HG03575 (cell line): ENCODE measurements around the gene SKI.

Experiments
- ATAC-seq: cut with Tn5 transposase; IDR thresholded peaks from one replicate; pipeline ENCODE4 v1.9.1; 2021; ENCODE audit not compliant: unreplicated experiment, insufficient number of reproducible peaks, low FRiP score; ENCODE audit errors: extremely low read depth

The SKI gene

DNA sequence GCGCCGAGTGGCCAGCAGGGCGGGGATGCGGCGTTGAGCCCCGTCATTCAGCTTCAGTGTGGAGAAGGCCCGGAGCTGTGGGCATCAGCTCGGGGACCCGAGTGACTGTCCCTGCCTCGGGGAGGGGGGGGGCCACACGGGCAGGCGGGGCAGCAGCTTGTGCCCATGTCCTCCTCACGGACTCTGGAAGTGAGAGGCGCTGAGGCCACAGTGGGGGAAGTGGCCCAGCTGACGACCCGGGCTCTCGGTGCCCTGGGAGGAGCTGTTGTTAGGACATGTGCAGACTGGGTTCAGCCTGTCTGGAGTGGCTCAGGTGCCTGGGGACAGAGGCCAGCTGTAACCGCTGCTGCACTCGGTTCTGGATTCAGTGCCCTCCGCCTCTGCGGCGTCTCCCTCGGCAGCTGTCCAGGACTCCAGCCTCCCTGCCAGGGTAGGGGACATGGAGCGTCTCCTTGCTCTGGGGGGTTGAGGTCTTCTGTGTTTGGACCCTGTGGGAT lies 71.1 kb downstream of the SKI start:
- no peak for ATAC-seq

DNA sequence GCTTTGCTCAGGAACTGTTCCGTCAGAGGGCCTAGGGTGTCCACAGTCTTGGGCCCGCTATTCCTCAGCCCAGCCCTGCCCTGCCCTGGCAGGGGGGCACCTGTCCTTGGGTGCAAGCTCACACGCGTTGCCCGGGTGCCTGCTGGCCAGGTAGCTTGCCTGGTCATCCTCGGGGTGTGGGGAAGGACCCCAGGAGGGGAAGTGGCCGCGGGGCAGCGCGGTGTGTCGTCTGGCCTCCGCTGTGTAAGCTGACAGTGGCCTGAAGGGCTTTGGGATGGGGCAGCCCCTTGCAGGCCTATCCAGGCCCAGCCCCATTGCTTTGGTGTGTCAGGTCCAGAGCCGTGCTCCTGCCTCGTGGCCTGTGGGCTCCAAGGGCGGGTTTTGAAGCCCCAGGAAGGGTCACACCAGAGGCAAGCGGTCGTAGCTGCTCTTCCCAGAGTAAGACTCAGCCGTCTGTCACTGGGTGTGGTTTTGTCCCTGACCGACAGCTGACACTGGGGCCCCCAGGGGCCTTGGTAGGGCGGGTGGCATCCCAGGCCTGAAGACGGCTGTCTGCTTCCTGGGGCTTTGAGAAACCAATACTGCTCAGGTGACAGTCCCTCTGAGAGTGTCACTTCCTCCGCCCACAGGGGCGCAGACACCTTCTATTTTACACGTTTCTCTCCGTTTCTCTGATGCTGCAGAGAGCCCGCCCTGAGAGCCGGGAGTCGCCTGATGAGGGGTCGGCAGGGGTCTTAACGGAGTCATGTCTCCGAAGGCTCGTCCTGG lies 72.1 kb downstream of the SKI start:
- ATAC-seq, result no peak

DNA sequence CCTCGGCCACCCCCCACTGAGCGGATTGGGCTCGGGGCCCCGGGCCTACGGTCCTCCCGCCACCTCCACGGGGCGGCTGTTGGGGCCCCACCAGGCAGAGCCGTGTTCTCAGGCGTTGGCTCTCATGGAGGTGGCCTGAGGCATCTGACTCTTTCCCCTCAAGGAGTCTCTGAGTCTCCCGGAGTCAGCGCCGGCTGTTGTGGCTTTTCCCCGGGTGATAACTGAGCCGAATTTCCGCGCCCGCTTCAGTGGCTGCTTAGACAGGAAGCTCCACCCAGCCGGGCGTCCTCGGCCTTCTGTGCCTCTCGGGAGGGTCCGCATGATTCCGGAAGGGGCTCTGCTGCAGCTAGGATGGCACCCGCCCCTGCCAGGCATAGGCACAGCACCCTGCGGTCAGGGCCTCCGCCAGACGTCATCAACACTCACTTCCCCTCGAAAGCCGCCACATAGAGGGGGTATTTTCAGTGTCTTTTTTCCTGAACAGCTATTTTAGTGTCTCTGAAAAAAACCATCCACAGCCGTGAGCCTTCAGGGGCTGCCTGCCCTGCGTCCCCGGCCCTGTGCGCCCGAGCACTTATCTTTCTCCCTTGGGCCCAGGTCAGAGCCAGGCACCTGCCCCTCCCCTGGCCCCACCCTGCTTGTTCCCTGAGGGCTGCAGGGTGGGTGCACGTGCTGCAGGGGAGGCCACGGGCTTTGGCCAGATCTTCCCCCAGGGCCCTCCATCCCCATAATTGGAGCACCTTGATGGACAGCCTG lies 72.9 kb downstream of the SKI start:
- no peak for ATAC-seq

DNA sequence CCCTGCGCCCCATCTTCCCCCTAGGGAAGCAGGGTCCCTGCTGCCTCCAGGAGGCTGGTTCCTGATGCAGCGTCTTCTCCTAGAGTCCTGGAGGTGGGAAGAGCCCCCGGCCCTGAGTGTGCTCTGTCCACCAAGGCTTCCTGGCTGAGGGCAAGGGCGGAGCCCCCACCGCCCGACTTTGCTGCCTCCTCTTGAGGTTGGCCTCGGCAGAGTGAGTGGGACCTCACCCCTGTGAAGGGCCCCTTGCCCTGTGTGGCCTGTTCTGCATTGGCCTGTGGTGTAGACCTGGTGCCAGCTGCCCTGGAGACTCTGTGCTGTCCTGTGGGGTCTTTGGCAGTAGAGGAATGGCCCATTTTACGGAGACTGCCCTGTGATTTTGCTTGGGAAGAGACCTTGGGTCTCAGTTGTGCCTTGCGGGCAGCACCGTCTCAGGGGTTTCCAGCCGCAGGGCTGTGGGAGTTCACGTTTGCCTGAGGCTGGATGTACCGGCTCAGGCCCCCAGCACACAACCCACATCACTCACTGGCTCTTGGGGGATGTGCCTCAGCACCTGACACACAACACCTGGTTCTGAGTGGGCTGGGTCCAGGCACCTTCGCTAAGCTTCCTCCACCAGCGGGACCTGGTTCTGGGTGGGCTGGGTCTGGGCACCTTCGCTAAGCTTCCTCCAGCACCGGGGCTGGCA lies 73.6 kb downstream of the SKI start:
- ATAC-seq, result no peak

- no peak for ATAC-seq
Observed at GRCh38 chr1:2302292-2302925, 74.3 kb downstream of the SKI start.

- no peak for ATAC-seq
Observed at GRCh38 chr1:2303016-2303775, 75.1 kb downstream of the SKI start.

- no peak for ATAC-seq
Observed at GRCh38 chr1:2303781-2304180, 75.7 kb downstream of the SKI start.

DNA sequence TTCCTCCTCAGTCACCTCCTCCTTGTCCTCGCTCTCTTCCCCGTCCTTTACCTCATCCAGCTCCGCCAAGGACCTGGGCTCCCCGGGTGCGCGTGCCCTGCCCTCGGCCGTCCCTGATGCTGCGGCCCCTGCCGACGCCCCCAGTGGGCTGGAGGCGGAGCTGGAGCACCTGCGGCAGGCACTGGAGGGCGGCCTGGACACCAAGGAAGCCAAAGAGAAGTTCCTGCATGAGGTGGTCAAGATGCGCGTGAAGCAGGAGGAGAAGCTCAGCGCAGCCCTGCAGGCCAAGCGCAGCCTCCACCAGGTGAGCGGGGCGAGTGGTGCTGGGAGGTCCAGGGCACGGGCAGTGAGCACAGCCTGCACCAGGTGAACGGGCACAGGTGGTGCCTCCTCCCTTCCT lies 76.2 kb downstream of the SKI start:
- no peak for ATAC-seq

GRCh38 chr1:2304921-2305681 lies 77.0 kb downstream of the SKI start:
- ATAC-seq, result no peak

DNA sequence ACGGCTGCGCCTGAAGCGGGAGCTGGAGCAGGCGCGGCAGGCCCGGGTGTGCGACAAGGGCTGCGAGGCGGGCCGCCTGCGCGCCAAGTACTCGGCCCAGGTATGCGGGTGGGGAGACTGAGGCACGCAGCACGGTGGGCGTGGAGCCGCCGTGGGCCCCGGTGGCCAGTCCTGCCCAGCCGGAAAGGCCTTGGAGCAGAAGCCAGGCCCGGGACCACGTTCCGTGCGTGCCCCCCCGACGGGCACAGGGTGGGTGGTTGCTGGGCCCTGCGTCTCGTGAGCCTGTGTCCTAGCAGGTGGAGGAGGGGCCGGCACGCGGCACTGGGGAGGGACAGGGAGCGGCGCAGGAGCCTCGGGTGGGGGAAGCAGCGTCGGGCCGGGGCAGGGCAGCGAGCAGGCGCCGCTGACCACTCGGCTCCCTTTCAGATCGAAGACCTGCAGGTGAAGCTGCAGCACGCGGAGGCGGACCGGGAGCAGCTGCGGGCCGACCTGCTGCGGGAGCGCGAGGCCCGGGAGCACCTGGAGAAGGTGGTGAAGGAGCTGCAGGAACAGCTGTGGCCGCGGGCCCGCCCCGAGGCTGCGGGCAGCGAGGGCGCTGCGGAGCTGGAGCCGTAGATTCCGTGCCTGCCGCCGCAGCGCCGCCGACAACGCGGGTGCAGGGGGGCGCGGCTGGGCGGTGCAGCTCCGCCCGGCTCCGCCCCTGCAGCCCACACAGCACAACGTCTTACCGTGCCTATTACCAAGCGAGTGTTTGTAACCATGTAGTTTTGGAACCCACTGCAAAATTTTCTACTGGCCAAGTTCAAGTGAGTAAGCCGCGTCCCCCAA lies 78.2 kb downstream of the SKI start:
- no peak for ATAC-seq

DNA sequence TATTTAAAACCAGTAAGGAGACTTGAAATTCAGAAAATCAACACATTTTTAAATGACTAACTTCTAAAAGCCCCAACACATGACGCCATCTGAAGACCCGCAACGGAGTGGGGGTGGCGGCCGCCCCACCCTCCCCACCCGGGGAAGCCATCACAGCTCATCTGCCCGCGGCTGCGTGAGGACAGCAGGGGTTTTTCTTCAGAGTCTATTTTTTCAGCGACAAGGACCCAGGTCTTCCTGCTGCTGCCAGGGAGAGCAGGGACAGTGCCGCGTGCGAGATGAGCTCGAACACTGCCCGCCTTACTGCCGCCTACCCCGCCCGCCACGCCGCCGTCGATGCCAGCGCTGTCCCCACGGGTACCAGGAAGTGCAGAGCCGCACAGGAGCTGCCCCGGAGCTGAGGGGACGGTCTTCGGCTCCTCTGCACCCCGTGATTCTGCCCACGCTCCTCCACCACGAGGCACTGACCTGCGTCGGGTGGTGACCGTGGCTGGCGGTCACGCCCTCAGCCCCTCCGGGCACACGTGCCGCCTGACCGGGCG lies 79.0 kb downstream of the SKI start:
- no peak for ATAC-seq

DNA sequence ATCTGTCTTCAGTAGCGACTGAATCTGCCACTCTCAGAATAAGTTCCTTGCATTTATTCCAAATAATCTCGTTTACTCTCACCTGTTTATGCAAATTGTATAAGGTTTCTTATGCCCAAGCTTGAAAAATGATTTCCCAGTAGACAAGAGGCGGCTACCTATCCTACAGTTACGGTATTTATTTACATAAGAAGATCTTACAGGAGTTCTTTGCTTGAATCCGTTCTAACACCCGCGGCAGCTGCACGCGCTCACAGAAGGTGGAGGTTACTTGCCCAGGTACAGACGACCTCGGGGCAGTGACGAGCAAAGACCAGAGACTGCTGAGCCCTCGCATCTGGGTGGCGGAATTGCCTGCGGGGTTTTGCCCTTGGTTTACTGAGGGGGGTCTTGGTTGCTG lies 79.9 kb downstream of the SKI start:
- ATAC-seq, result no peak

GRCh38 chr1:2308844-2309243 lies 80.7 kb downstream of the SKI start:
- ATAC-seq, result no peak

- ATAC-seq, result no peak
Observed at GRCh38 chr1:2310332-2311183, 82.4 kb downstream of the SKI start.

DNA sequence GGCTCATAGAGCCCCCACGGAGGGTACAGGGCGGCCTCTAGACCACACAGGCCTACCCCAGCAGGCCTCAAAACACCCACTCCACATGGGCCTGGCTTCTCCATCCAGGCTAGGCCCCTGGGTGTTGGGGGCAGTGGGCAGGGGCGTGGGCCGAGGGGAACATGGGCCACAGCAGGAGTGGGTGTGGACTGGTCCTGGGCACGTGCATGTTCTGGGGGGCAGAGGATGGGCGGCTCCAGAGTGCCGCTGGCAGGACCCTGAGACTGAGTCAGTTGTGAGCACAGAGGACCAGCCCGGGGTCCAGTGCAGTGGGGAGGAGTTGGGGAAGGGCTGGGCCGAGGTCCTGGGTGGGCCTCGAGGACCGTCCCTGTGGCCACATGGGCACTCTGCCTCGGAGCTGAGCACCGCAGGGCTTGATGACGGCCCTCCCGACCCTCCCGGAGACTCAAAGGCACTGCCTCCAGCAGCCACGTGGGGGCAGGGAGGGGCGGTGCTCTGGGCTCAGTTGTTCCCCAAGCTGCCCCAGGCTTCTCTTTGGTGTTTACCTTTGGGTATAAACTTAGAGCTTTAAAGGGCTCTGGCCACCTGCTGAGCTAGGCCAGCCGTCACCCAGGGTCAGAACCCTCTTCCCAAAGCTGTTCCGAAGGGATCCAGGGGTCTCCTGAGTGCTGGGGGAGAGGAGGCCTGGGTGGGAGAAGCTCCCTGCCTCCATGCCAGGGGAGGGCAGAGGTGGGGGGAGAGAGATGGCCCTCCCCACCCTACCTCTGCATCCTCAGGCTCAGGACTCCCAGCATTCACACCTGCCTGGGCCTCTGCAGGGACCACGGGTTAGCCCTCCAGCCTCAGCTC lies 83.3 kb downstream of the SKI start:
- ATAC-seq, result no peak
